ENCODE measurements around the gene TGFBR2.

The TGFBR2 gene

DNA sequence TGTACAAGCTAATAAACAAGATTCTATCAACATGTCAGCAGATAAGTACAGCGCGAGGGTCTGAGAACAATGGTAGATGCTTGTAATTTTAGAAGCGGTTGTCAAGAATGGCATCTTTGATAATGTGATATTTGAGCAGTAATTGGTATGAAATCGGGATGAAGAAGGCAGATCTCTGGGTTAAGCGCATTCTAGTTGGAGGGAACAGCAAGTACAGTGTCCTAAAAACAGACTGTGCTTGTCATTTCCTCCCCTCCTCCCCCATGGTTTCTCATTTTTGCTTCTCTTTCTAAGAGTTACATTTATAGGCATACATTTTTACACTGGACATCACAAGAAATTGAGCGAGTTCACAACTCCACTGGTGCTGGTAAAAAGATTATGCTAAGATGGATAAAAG lies 23.3 kb downstream of the TGFBR2 start:
- H3K27ac ChIP-seq (ENCODE audit: extremely low read depth, low read depth, low read length): no peak overlapping the region
- TF ChIP-seq SETDB1 (IDR thresholded peaks at IDR 0.05; ENCODE audit: insufficient read length, low read length) (no peak), ZNF654 (tag by site-specific recombination; IDR thresholded peaks at IDR 0.05; ENCODE audit: low read depth) (no peak), ZNF248 (tag by site-specific recombination; IDR thresholded peaks at IDR 0.05) (no peak), ZNF280C (tag by site-specific recombination; IDR thresholded peaks at IDR 0.05) (no peak)
- CTCF ChIA-PET: interaction anchor here (0.7 to 1.4 kb wide), 3 partner anchors 56 to 1420 kb away, joined by 3 read pairs; no protein-coding TSS in a partner anchor
- POLR2A ChIA-PET: no interaction called here
- no peaks in the 10 kb centered on the region for H3K9me3 ChIP-seq (ENCODE audit: control insufficient read depth, insufficient read depth, low read depth, low read length)
- no peak overlapping the region for H3K4me3 ChIP-seq (ENCODE audit: low read depth, low read length)
- peaks cover 9% of the 10 kb centered on the region for H3K4me1 ChIP-seq (ENCODE audit: control insufficient read depth, insufficient read depth, low read length)
- no peaks in the 10 kb centered on the region for H3K36me3 ChIP-seq (ENCODE audit: control insufficient read depth in 2 of 2, insufficient read depth in 1 of 2, low read length in 2 of 2)

DNA sequence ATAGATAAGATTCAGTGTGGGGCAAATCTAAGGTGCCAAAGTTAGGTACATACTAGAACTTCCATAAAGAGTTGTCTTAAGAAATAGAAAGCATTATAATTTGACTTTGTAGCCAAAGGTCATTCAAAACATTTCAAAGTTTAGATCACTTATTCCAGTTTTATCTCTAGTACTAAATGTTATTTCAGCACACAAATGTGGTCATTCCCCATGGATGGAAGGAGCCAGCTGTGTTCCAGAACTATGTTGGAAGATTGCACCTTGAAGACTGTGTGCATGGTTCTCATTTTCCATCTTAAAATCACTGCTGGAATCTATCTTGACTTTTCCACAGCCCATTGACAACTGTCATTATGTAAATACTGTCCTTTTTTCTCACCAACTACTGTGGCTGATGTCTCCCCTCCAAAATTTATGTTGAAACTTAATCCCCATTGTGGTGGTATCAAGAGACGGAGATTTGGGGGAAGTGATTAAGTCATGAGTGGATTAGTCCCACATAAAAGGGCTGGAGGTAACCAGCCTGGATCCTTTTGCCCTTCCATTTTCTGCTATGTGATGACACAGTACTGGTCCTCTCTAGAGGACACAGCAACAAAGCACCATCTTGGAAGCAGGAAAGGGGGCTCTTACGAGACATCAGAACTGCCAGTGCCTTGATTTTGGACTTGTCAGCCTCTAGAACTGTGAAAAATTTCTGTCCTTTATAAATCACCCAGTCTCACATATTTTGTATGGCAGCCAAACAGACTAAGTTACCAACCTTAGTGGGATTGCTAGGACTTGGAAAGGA lies 24.0 kb downstream of the TGFBR2 start:
- Histone ChIP-seq H3K9me3 (ENCODE audit: control insufficient read depth, insufficient read depth, low read depth, low read length) (no peaks in the 10 kb centered on the region), H3K27ac (ENCODE audit: extremely low read depth, low read depth, low read length) (no peak overlapping the region), H3K36me3 (ENCODE audit: control insufficient read depth in 2 of 2, insufficient read depth in 1 of 2, low read length in 2 of 2) (no peaks in the 10 kb centered on the region), H3K4me3 (ENCODE audit: low read depth, low read length) (no peak overlapping the region), H3K4me1 (ENCODE audit: control insufficient read depth, insufficient read depth, low read length) (peaks cover 9% of the 10 kb centered on the region)
- CTCF ChIA-PET: no interaction called here
- POLR2A ChIA-PET: no interaction called here
- TF ChIP-seq ZNF132 (tag by site-specific recombination; IDR thresholded peaks at IDR 0.05; ENCODE audit: borderline replicate concordance): no peak
- TF ChIP-seq ZNF785 (tag by site-specific recombination; IDR thresholded peaks at IDR 0.05): no peak
- no peak for TF ChIP-seq ZNF391 (tag by site-specific recombination; IDR thresholded peaks at IDR 0.05; ENCODE audit: borderline replicate concordance, low read depth)
- TF ChIP-seq ZFP69B (tag by site-specific recombination; IDR thresholded peaks at IDR 0.05): no peak
- TF ChIP-seq, protein P1, sequence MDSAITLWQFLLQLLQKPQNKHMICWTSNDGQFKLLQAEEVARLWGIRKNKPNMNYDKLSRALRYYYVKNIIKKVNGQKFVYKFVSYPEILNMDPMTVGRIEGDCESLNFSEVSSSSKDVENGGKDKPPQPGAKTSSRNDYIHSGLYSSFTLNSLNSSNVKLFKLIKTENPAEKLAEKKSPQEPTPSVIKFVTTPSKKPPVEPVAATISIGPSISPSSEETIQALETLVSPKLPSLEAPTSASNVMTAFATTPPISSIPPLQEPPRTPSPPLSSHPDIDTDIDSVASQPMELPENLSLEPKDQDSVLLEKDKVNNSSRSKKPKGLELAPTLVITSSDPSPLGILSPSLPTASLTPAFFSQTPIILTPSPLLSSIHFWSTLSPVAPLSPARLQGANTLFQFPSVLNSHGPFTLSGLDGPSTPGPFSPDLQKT (IDR thresholded peaks at IDR 0.05; ENCODE audit: borderline replicate concordance, low read depth, low read length): no peak
- TF ChIP-seq ZNF529 (tag by site-specific recombination; IDR thresholded peaks at IDR 0.05; ENCODE audit: insufficient replicate concordance): no peak

- ChIA-PET CTCF (no interaction called here), POLR2A (no interaction called here)
- TF ChIP-seq SP7 (tag by site-specific recombination; IDR thresholded peaks at IDR 0.05): no peak
- TF ChIP-seq ZNF433 (tag by site-specific recombination; IDR thresholded peaks at IDR 0.05; ENCODE audit: low read depth): no peak
- peak; percentile 26; the same call in 1 of the 2 replicates for TF ChIP-seq ZBTB44 (tag by site-specific recombination; IDR thresholded peaks at IDR 0.05)
- TF ChIP-seq ZNF302 (tag by site-specific recombination; IDR thresholded peaks at IDR 0.05; ENCODE audit: low read depth): no peak
- no peak for TF ChIP-seq ZNF16 (tag by site-specific recombination; IDR thresholded peaks at IDR 0.05; ENCODE audit: low read depth)
- TF ChIP-seq ZNF121 (tag by site-specific recombination; IDR thresholded peaks at IDR 0.05): no peak
- Histone ChIP-seq H3K36me3 (ENCODE audit: control insufficient read depth in 2 of 2, insufficient read depth in 1 of 2, low read length in 2 of 2) (no peaks in the 10 kb centered on the region), H3K27ac (ENCODE audit: extremely low read depth, low read depth, low read length) (no peak overlapping the region), H3K4me3 (ENCODE audit: low read depth, low read length) (no peak overlapping the region), H3K4me1 (ENCODE audit: control insufficient read depth, insufficient read depth, low read length) (peaks cover 7% of the 10 kb centered on the region), H3K9me3 (ENCODE audit: control insufficient read depth, insufficient read depth, low read depth, low read length) (no peaks in the 10 kb centered on the region)
Observed at GRCh38 chr3:30631243-30631904, 25.0 kb downstream of the TGFBR2 start.

Data from HEK293 (cell line).